Islet precursor cell (in vitro differentiated cells): Measurements from ENCODE around the gene SPAG6.

ENCODE experiments used
- DNase-seq: peaks from one replicate; pipeline ENCODE4 v3.0.0-alpha.2; 2018

SPAG6 gene

DNA sequence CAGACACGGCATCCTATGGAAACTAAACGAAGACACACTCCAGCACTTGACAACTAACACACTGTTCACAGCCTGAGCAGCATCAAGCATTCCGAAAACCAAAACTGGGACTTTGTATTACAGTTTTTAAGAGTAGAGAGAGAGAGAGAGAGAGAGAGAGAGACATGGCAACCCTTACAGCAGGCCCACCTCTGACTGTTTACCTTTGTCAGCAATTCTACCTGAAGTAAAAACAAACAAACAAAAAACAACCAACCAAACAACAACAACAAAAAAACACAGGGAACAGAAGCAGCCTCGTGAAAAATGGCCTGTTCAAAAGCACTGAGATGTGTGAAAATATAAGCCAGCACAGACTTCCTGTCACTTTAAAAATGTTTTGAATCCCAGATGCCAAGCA is 118.0 kb downstream of the SPAG6 start:
- no peak for DNase-seq

DNA sequence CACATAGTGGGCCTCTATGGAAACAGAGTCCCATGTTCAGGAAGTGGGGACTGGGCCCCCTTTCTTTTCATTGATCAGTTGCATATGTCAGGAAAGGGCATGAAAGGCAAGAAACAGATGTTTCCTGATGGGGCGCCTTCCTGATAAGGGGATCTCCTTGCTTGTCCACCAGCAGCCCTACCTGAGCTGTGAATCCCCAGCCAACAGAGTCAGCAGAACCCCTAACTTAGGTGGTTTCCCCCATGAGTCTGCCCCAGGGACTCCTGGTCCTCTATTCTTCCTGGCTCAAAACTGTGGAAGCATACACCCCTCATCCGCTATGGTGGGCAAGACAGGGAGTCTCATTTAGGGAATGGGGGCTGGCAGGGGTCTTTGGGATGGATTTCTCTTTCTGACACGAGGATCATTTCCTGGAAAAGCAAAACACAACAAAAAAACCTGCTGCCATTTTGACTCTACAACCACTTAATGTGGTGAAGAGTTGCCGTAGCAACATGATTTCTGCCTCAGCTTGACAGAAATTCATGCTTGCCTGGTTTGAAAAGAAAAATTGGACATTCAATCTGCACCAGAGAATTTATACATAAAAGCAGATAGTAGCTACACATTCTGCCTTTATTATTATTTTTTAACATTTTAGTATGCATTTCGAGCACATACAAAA is 119.8 kb downstream of the SPAG6 start:
- DNase-seq = no peak

DNA sequence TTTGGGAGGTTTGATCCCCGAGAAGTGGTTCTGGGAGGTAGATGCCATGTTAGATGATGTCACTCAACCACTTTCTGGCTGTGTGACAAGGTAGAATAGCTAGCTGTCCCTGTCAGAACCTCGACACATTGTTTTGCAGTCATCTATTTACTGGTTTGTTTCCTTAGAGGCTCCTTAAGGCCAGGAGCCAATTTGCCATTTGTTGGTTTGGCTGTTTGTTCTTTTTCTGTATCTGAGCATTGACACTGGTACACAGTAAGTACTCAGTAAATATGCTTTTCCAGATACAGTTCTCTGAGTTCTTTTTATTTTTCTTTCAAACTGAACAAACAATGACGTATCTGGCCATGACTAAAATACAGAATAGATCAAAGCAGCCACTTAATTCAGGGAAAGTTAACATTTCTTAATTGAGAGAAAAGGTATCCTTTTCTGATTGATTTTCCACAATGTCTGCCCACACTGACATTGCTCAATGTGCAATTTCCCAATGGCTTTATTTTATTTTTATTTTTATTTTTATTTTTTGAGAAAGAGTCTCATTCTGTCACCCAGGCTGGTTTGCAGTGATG is 121.6 kb downstream of the SPAG6 start:
- DNase-seq = no peak
